ENCODE results near the gene FAM53B. TPM values are rescaled to one million over a fixed set of nuclear protein-coding genes. Genes with fewer than 3 reads are reported as not detected.

Gene FAM53B
- total RNA-seq, 4 donors from 2014 or later = 25.2 to 43.3 (median 34.7) TPM

- no peak for DNase-seq (ENCODE audit: extremely low spot score)
- Histone ChIP-seq H3K9me3 (no peaks in the 10 kb centered on the region), H3K36me3 (peaks cover 0 to 31% (median 13%) of the 10 kb centered on the region in 4 donors), H3K27ac (replicated peaks in 1 of 4) (no peak overlapping the region), H3K4me1 (peaks cover 34 to 77% (median 49%) of the 10 kb centered on the region in 4 donors), H3K4me3 (no peak overlapping the region), H3K27me3 (no peaks in the 10 kb centered on the region)
- TF ChIP-seq CTCF (IDR thresholded peaks at IDR 0.05) (no peak), POLR2AphosphoS5 (IDR thresholded peaks at IDR 0.05) (no peak), POLR2A (IDR thresholded peaks at IDR 0.05; ENCODE audit: low read depth) (no peak), EP300 (IDR thresholded peaks at IDR 0.05) (no peak)
- intact Hi-C loops (cut with DNase I) = no loop called here
- WGBS = 93% methylated on average over 5 of the region's 5 CpGs
These were observed 53.2 kb downstream of the FAM53B start for GRCh38 chr10:124691002-124691401.

GRCh38 chr10:124689911-124690498, 54.2 kb downstream of the FAM53B start:
- no peak overlapping the region for H3K27ac ChIP-seq (replicated peaks in 1 of 4)

GRCh38 chr10:124688889-124689670, 55.1 kb downstream of the FAM53B start:
- H3K4me1 ChIP-seq = peaks cover 42 to 88% (median 51%) of the 10 kb centered on the region in 4 donors
- H3K27ac ChIP-seq (replicated peaks in 1 of 4) = no peak overlapping the region
- H3K9me3 ChIP-seq = no peaks in the 10 kb centered on the region
- H3K36me3 ChIP-seq = peaks cover 0 to 14% (median 4%) of the 10 kb centered on the region in 4 donors
- no peaks in the 10 kb centered on the region for H3K27me3 ChIP-seq
- intact Hi-C loops (cut with DNase I) = no loop called here
- 90% methylated on average over 10 of the region's 12 CpGs for WGBS
- H3K4me3 ChIP-seq = no peak overlapping the region
- TF ChIP-seq POLR2AphosphoS5 (IDR thresholded peaks at IDR 0.05) (no peak), POLR2A (IDR thresholded peaks at IDR 0.05; ENCODE audit: low read depth) (no peak), CTCF (IDR thresholded peaks at IDR 0.05) (no peak), EP300 (IDR thresholded peaks at IDR 0.05) (no peak)
- no peak for DNase-seq (ENCODE audit: extremely low spot score)

More at GRCh38 chr10:124689911-124690498, 54.2 kb downstream of the FAM53B start:
- Histone ChIP-seq H3K4me3 (no peak overlapping the region), H3K27me3 (no peaks in the 10 kb centered on the region), H3K4me1 (peaks cover 44 to 87% (median 57%) of the 10 kb centered on the region in 4 donors), H3K9me3 (no peaks in the 10 kb centered on the region), H3K36me3 (peaks cover 0 to 23% (median 12%) of the 10 kb centered on the region in 4 donors)
- DNase-seq (ENCODE audit: extremely low spot score) = no peak
- intact Hi-C loops (cut with DNase I) = no loop called here
- no peak for TF ChIP-seq EP300 (IDR thresholded peaks at IDR 0.05)
- no peak for TF ChIP-seq CTCF (IDR thresholded peaks at IDR 0.05)
- TF ChIP-seq POLR2AphosphoS5 (IDR thresholded peaks at IDR 0.05) = no peak
- no peak for TF ChIP-seq POLR2A (IDR thresholded peaks at IDR 0.05; ENCODE audit: low read depth)
- WGBS = 89% methylated on average over 10 of the region's 11 CpGs

- peaks cover 0 to 12% (median under 1%) of the 10 kb centered on the region in 4 donors for H3K36me3 ChIP-seq
- no peak overlapping the region for H3K27ac ChIP-seq (replicated peaks in 1 of 4)
- no peak overlapping the region for H3K4me3 ChIP-seq
- intact Hi-C loops (cut with DNase I) = no loop called here
- TF ChIP-seq POLR2A (IDR thresholded peaks at IDR 0.05; ENCODE audit: low read depth) = no peak
- no peak for TF ChIP-seq POLR2AphosphoS5 (IDR thresholded peaks at IDR 0.05)
- no peak for TF ChIP-seq EP300 (IDR thresholded peaks at IDR 0.05)
- no peak for TF ChIP-seq CTCF (IDR thresholded peaks at IDR 0.05)
- no peaks in the 10 kb centered on the region for H3K9me3 ChIP-seq
- H3K27me3 ChIP-seq = no peaks in the 10 kb centered on the region
- DNase-seq (ENCODE audit: extremely low spot score) = no peak
- H3K4me1 ChIP-seq = peaks cover 42 to 88% (median 51%) of the 10 kb centered on the region in 4 donors
- WGBS = 91% methylated on average over 6 of the region's 6 CpGs
These were observed 55.8 kb downstream of the FAM53B start for GRCh38 chr10:124688386-124688785.

All from esophagus muscularis mucosa (tissue), 4 donors.